Epithelial cell of esophagus (primary cell): ENCODE data around the gene COL15A1.

Experiments used
- DNase-seq: peaks from one replicate; pipeline ENCODE4 v3.0.0; 2010; ENCODE audit warnings: low read depth
- H3K4me3 ChIP-seq: 2 replicates; pipeline ENCODE4 v1.5.1; 2011; ENCODE audit warnings: mild to moderate bottlenecking, low read length, control low read depth
- CTCF ChIP-seq: IDR thresholded peaks from 2 replicates; pipeline ENCODE4 v1.5.1; 2011; ENCODE audit warnings: low read depth, mild to moderate bottlenecking, low read length, control low read depth, inconsistent platforms; ENCODE audit not compliant: insufficient read depth; ENCODE audit errors: missing control alignments

Gene COL15A1

GRCh38 chr9:98961513-98962180 is 17.9 kb downstream of the COL15A1 start:
- DNase-seq = no peak
- no peak for TF ChIP-seq CTCF
- H3K4me3 ChIP-seq = no peak overlapping the region

GRCh38 chr9:98962181-98962560 is 18.5 kb downstream of the COL15A1 start:
- no peak for TF ChIP-seq CTCF
- DNase-seq = no peak
- H3K4me3 ChIP-seq = no peak overlapping the region

GRCh38 chr9:98962861-98963260 is 19.2 kb downstream of the COL15A1 start:
- TF ChIP-seq CTCF = no peak
- no peak for DNase-seq
- H3K4me3 ChIP-seq = no peak overlapping the region

GRCh38 chr9:98964201-98964600 is 20.5 kb downstream of the COL15A1 start:
- no peak for DNase-seq

GRCh38 chr9:98964911-98965336 is 21.2 kb downstream of the COL15A1 start:
- DNase-seq = no peak
- H3K4me3 ChIP-seq = no peak overlapping the region
- TF ChIP-seq CTCF = no peak

More at GRCh38 chr9:98964201-98964600, 20.5 kb downstream of the COL15A1 start:
- TF ChIP-seq CTCF = no peak
- H3K4me3 ChIP-seq = no peak overlapping the region

- TF ChIP-seq CTCF = no peak
- H3K4me3 ChIP-seq = no peak overlapping the region
- DNase-seq = no peak
These were observed 23.0 kb downstream of the COL15A1 start for GRCh38 chr9:98966676-98967075.

- no peak overlapping the region for H3K4me3 ChIP-seq
- TF ChIP-seq CTCF = no peak
- DNase-seq = no peak
These were observed 23.6 kb downstream of the COL15A1 start for GRCh38 chr9:98967257-98967656.
